Esophagus muscularis mucosa (tissue), 4 donors: ENCODE data around the gene CCDC88C. TPM values are rescaled to one million over a fixed set of nuclear protein-coding genes. Genes with fewer than 3 reads are reported as not detected.
"Not testable (repeated sequence)": the region's sequence is repeated elsewhere in the genome, so short reads cannot be mapped to it uniquely, and the experiment has no call there.

Source experiments
- DNase-seq: peaks from one replicate; pipeline ENCODE4 v3.0.0-alpha.2; 2017; ENCODE audit errors: extremely low spot score
- H3K27ac ChIP-seq, 4 donors: fragments of 200-600 bp; sonication (generic); replicated peaks in 1 of 4; 1 replicate in 3 of 4; 2 replicates in 1 of 4; pipeline ENCODE4 v1.5.1; 2016 to 2019; ENCODE audit warnings: mild to moderate bottlenecking in 1 of 4
- H3K27me3 ChIP-seq, 4 donors: fragments of 200-600 bp; sonication (generic); one replicate each; pipeline versions ENCODE4 v1.5.1 to v1.6.0; 2016 to 2019
- H3K36me3 ChIP-seq, 4 donors: fragments of 200-600 bp; sonication (generic); one replicate each; pipeline ENCODE4 v1.5.1; 2016 to 2019
- H3K4me1 ChIP-seq, 4 donors: fragments of 200-600 bp; sonication (generic); one replicate each; pipeline ENCODE4 v1.5.1; 2016 to 2019
- H3K4me3 ChIP-seq, 4 donors: fragments of 200-600 bp; sonication (generic); 1 replicate in 2 of 4; 2 replicates in 2 of 4; pipeline ENCODE4 v1.5.1; 2016 to 2019; ENCODE audit warnings: mild to moderate bottlenecking in 4 of 4, moderate library complexity in 1 of 4
- H3K9me3 ChIP-seq, 4 donors: fragments of 200-600 bp; sonication (generic); 1 replicate in 3 of 4; 2 replicates in 1 of 4; pipeline ENCODE4 v1.5.1; 2016 to 2019
- CTCF ChIP-seq, 3 experiments: fragments of 200-600 bp in 2 of 3; fragments of 450-650 bp in 1 of 3; sonication (generic) in 2 of 3; IDR thresholded peaks; one replicate each; pipeline ENCODE4 v1.5.1; 2017 to 2019; ENCODE audit warnings: antibody characterized with exemption in 3 of 3, mild to moderate bottlenecking in 2 of 3, moderate library complexity in 1 of 3
- EP300 ChIP-seq: sonication (generic); formaldehyde crosslinking; IDR thresholded peaks from one replicate; pipeline ENCODE4 v1.6.1; 2017; ENCODE audit warnings: antibody characterized with exemption
- POLR2A ChIP-seq: fragments of 450-650 bp; IDR thresholded peaks from one replicate; pipeline ENCODE4 v1.6.1; 2017; ENCODE audit warnings: antibody characterized with exemption, moderate library complexity, mild to moderate bottlenecking, low read depth
- POLR2AphosphoS5 ChIP-seq, 2 donors: sonication (generic); formaldehyde crosslinking; IDR thresholded peaks; one replicate each; pipeline ENCODE4 v1.6.1; 2017; ENCODE audit warnings: antibody characterized with exemption in 2 of 2
- WGBS: methylation state at CpG from one replicate; pipeline ENCODE4 v1.1.5; 2018; 5-methylcytosine and 5-hydroxymethylcytosine counted together
- intact Hi-C: fragments of 100-400 bp; cut with DNase I; formaldehyde crosslinking; loops from one replicate; pipeline ENCODE4 v1.15.1; 2023
- total RNA-seq, 4 donors: library from RNA; depleted of rRNA; stranded (reverse); fragments of >200 nt; gene quantifications; one replicate each; pipeline versions ENCODE4 v1.1.0 to v1.2.1, GENCODE V29; 2016

The CCDC88C gene
- total RNA-seq, 4 donors from 2014 or later, result 4.2 to 6.3 (median 5.6) TPM

DNA sequence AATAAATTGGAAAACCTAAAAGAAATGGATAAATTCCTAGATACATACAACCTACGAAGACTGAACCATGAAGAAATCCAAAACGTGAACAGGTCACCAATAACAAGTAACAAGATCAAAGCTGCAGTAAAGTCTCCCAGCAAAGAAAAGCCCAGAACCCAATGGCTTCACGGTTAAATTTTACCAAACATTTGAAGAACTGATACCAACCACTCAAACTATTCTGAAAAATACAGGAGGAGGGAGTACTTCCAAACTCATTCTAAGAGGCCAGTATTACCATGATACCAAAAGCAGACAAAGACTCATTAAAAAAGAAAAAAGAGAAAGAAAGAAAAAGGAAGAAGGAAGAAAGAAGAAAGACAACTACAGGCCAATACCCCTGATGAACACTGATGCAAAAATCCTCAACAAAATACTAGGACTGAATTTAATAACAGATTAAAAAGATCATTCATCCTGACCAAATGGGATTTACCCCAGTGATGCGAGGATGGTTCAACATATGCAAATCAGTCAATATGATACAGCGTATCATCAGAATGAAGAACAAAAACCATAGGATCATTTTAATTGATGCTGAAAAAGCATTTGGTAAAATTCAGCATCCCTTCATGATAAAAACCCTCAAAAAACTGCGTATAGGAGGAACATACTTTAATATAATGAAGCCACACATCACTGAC lies 26.9 kb upstream of the CCDC88C start:
- TF ChIP-seq CTCF (IDR thresholded peaks at IDR 0.05) (no peak), POLR2A (no peak), POLR2AphosphoS5 (IDR thresholded peaks at IDR 0.05) (no peak), EP300 (no peak)
- Histone ChIP-seq H3K27ac (no peak overlapping the region), H3K9me3 (no peaks in the 10 kb centered on the region), H3K36me3 (no peaks in the 10 kb centered on the region), H3K27me3 (peaks cover 0 to 6% (median 0%) of the 10 kb centered on the region in 4 donors), H3K4me3 (no peak overlapping the region), H3K4me1 (no peaks in the 10 kb centered on the region)
- intact Hi-C loops, result no loop called here
- no peak for DNase-seq
- WGBS, result 81% methylated on average over 6 of the region's 6 CpGs

- H3K4me3 ChIP-seq, result no peak overlapping the region
- H3K4me1 ChIP-seq, result no peaks in the 10 kb centered on the region
- no peak for DNase-seq
- 86% methylated on average over 1 of the region's 1 CpG for WGBS
- no peaks in the 10 kb centered on the region for H3K9me3 ChIP-seq
- peaks cover 0 to 6% (median 0%) of the 10 kb centered on the region in 4 donors for H3K27me3 ChIP-seq
- no peaks in the 10 kb centered on the region for H3K36me3 ChIP-seq
- intact Hi-C loops, result no loop called here
- TF ChIP-seq EP300 (no peak), POLR2AphosphoS5 (IDR thresholded peaks at IDR 0.05) (no peak), CTCF (IDR thresholded peaks at IDR 0.05) (no peak), POLR2A (no peak)
- H3K27ac ChIP-seq, result no peak overlapping the region
These were observed 21.7 kb upstream of the CCDC88C start for GRCh38 chr14:91439345-91439744.

DNA sequence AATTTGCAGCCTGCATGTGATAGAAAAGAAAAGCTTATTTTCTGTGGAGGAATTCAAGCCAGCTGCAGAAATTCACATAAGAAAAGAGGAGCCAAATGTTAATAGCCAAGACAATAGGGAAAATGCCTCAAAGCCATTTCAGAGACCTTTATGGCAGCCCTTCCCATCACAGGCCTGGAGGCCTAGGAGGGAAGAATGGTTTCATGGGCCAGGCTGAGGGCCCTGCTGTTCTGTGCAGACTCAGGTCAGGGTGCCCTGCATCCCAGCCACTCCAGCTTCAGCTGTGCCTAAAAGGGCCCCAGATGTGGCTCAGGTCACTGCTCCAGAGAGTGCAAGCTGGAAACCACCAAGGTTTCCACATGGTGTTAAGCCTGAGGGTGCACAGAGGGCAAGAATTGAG lies 21.2 kb upstream of the CCDC88C start:
- TF ChIP-seq POLR2A (no peak), CTCF (IDR thresholded peaks at IDR 0.05) (no peak), EP300 (no peak), POLR2AphosphoS5 (IDR thresholded peaks at IDR 0.05) (no peak)
- Histone ChIP-seq H3K27ac (no peak overlapping the region), H3K4me1 (no peaks in the 10 kb centered on the region), H3K27me3 (peaks cover 0 to 6% (median 0%) of the 10 kb centered on the region in 4 donors), H3K9me3 (no peaks in the 10 kb centered on the region), H3K36me3 (no peaks in the 10 kb centered on the region), H3K4me3 (no peak overlapping the region)
- intact Hi-C loops, result no loop called here
- DNase-seq, result no peak

- H3K4me3 ChIP-seq, H3K27me3 ChIP-seq, H3K9me3 ChIP-seq, DNase-seq, intact Hi-C loops, H3K27ac ChIP-seq, H3K36me3 ChIP-seq, H3K4me1 ChIP-seq: not testable (repeated sequence)
- 95% methylated on average over 14 of the region's 16 CpGs for WGBS
These were observed 18.6 kb upstream of the CCDC88C start for GRCh38 chr14:91436266-91436665.

GRCh38 chr14:91429385-91429784 lies 11.8 kb upstream of the CCDC88C start:
- Histone ChIP-seq H3K27ac (no peak overlapping the region), H3K4me1 (no peaks in the 10 kb centered on the region), H3K36me3 (no peaks in the 10 kb centered on the region), H3K9me3 (no peaks in the 10 kb centered on the region), H3K27me3 (no peaks in the 10 kb centered on the region), H3K4me3 (no peak overlapping the region)
- intact Hi-C loops, result no loop called here
- DNase-seq, result no peak
- TF ChIP-seq POLR2AphosphoS5 (IDR thresholded peaks at IDR 0.05) (no peak), CTCF (IDR thresholded peaks at IDR 0.05) (no peak), EP300 (no peak), POLR2A (no peak)
- 90% methylated on average over 3 of the region's 3 CpGs for whole genome bisulfite sequencing

DNA sequence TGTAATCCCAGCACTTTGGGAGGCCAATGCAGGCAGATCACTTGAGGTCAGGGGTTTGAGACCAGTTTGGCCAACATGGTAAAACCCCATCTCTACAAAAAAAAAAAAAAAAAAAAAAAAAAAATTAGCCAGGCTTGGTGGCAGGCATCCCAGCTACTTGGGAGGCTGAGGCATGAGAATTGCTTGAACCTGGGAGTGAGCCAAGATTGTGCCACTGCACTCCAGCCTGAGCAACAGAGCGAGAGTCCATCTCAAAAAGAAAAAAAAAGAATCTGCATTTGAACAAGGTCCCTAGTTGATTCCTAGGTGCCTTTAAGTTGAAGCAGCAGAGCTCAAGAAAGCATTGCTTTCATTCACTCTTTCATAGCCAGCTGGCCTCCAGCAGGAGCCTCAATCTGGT lies 11.3 kb upstream of the CCDC88C start:
- H3K4me1 ChIP-seq, DNase-seq, H3K27ac ChIP-seq, intact Hi-C loops, H3K9me3 ChIP-seq, H3K27me3 ChIP-seq, H3K4me3 ChIP-seq, H3K36me3 ChIP-seq: not testable (repeated sequence)
- 87% methylated on average over 1 of the region's 1 CpG for WGBS

DNA sequence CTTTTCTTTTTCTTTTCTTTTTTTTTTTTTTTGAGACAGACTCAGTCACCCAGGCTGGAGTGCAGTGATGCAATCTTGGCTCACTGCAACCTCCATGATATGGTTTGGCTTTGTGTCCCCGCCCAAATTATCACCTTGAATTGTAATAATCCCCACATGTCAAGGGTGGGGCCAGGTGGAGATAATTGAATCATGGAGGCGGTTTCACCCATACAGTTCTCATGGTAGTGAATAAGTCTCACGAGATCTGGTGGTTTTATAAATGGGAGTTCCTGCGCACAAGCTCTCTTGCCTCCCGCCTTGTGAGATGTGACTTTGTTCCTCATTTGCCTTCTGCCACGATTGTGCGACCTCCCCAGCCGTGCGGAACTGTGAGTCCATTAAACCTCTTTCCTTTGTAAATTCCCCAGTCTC lies 7.9 kb upstream of the CCDC88C start:
- H3K27me3 ChIP-seq, H3K36me3 ChIP-seq, DNase-seq, intact Hi-C loops, H3K4me1 ChIP-seq, H3K27ac ChIP-seq, H3K4me3 ChIP-seq, H3K9me3 ChIP-seq: not testable (repeated sequence)
- 88% methylated on average over 9 of the region's 9 CpGs for WGBS
